BJ (cell line): ENCODE measurements around the gene ZNF780B. TPM values are rescaled to one million over a fixed set of nuclear protein-coding genes. Genes with fewer than 3 reads are reported as not detected.
A peak's percentile ranks its signal among the peaks of the same experiment; 100 is the strongest.

Source experiments
- CTCF ChIA-PET: fragments of 350-600 bp; formaldehyde crosslinking; extraction: SDS; loops from one replicate; lab custom pipeline; 2021; ENCODE audit warnings: antibody characterized with exemption, inconsistent platforms; lab: Yijun Ruan, JAX
- POLR2A ChIA-PET: fragments of 300-600 bp; sonication (Branson Sonifier 250); formaldehyde crosslinking; extraction: SDS; loops from one replicate; lab custom pipeline; 2021; ENCODE audit warnings: antibody characterized with exemption; lab: Charles Lee
- DNase-seq: peaks from one replicate; pipeline ENCODE4 v3.0.0-alpha.2; 2011; ENCODE audit warnings: low read depth
- H3K27me3 ChIP-seq: 2 replicates; pipeline ENCODE4 v1.6.0; 2011; ENCODE audit warnings: low read length; ENCODE audit not compliant: control insufficient read depth, insufficient read depth
- H3K36me3 ChIP-seq: 2 replicates; pipeline ENCODE4 v1.5.1; 2011; ENCODE audit warnings: low read length; ENCODE audit not compliant: control insufficient read depth, insufficient read depth
- H3K4me3 ChIP-seq: 2 replicates; pipeline ENCODE4 v1.5.1; 2011; ENCODE audit warnings: low read depth, mild to moderate bottlenecking, control low read depth, low read length
- CTCF ChIP-seq: IDR thresholded peaks from 2 replicates; pipeline ENCODE4 v1.5.1; 2011; ENCODE audit warnings: low read depth, mild to moderate bottlenecking, control low read depth, inconsistent platforms, low read length, moderate library complexity; ENCODE audit not compliant: insufficient read depth
- polyA minus RNA-seq: library from RNA; depleted of rRNA, polyadenylated mRNA; stranded (reverse); fragments of >200 nt; gene quantifications from 2 replicates; pipeline ENCODE4 v1.2.3, GENCODE V29; 2011; rRNA and poly(A)+ RNA removed
- polyA plus RNA-seq: library from polyadenylated mRNA; depleted of rRNA; stranded (reverse); fragments of >200 nt; gene quantifications from 2 replicates; pipeline ENCODE4 v1.2.3, GENCODE V29; 2011; rRNA removed

The ZNF780B gene
- polyA plus RNA-seq (2.3 and 7.4 TPM in 2 replicates), polyA minus RNA-seq (9.3 and 11.9 TPM in 2 replicates)

GRCh38 chr19:40055832-40056504, at the start of gene ZNF780B:
Gene ZNF780B, minus strand, starts transcription at chr19:40056231. Its CDS starts 5,899 bp downstream, at chr19:40050332.
- DNase-seq = peak; percentile 7
- H3K4me3 ChIP-seq = peak within 1 kb of the TSS; percentile 71
- TF ChIP-seq CTCF = no peak
- POLR2A ChIA-PET = no interaction called here
- CTCF ChIA-PET = no interaction called here
- H3K36me3 ChIP-seq = no peaks in the 10 kb centered on the region
- no peaks in the 10 kb centered on the region for H3K27me3 ChIP-seq

- CTCF ChIA-PET = no interaction called here
- Histone ChIP-seq H3K4me3 (no peak overlapping the region), H3K36me3 (no peaks in the 10 kb centered on the region), H3K27me3 (no peaks in the 10 kb centered on the region)
- POLR2A ChIA-PET = no interaction called here
- DNase-seq = no peak
- no peak for TF ChIP-seq CTCF
Observed at GRCh38 chr19:40104754-40105153, 48.7 kb upstream of the ZNF780B start.

- POLR2A ChIA-PET = no interaction called here
- no peak for TF ChIP-seq CTCF
- CTCF ChIA-PET = interaction anchor here (1.0 to 1.3 kb wide), 2 partner anchors 9 to 28 kb away, joined by 4 read pairs; no protein-coding TSS in a partner anchor
- Histone ChIP-seq H3K36me3 (no peaks in the 10 kb centered on the region), H3K27me3 (no peaks in the 10 kb centered on the region), H3K4me3 (no peak overlapping the region)
- DNase-seq = no peak
Observed at GRCh38 chr19:40103600-40103999, 47.6 kb upstream of the ZNF780B start.

DNA sequence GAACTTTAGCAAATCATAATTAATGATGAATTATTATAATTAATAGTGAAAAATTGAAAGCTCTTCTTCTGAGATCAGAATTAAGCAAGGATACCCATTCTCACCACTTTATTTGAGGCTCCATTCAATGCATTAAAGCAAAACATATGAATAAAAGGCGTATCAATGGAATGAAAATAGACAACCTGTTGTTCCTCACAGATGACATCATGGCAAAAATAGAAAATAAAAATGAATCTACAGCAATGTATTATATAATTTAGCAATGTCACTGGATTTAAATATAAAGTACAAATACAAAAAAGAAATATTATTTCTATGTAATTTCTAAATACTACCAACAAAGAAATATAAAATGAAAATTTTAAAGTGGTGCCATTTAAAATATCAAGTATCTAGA, 45.8 kb upstream of the ZNF780B start:
- ChIA-PET CTCF (no interaction called here), POLR2A (no interaction called here)
- DNase-seq = no peak
- Histone ChIP-seq H3K4me3 (no peak overlapping the region), H3K36me3 (no peaks in the 10 kb centered on the region), H3K27me3 (no peaks in the 10 kb centered on the region)
- no peak for TF ChIP-seq CTCF

DNA sequence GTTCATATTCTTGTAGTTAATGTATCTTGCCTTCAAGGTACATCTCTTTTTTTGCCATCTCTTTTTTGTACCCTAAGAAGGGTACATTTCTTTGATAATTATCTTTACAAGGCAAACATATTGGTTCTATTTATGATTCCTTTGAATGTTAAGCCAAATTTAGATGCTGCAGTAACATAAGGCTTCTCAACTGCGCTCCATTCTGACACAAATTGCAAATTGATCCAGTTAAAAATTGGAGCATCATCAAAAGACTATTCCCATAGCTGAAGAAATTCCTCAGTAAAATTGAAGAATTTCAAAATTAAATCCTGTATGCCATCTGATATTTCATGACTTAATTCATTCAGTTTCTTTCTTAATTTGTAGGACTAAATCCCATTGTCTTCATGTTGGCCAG, 37.4 kb upstream of the ZNF780B start:
- H3K36me3 ChIP-seq = no peaks in the 10 kb centered on the region
- no peak for DNase-seq
- no peaks in the 10 kb centered on the region; the same call in 1 of the 2 replicates for H3K27me3 ChIP-seq
- ChIA-PET POLR2A (no interaction called here), CTCF (interaction anchor here (0.6 kb wide), 1 partner anchor 82 kb away, joined by 3 read pairs; no protein-coding TSS in a partner anchor)
- TF ChIP-seq CTCF = no peak
- H3K4me3 ChIP-seq = no peak overlapping the region
